Endothelial cell of umbilical vein (primary cell): ENCODE measurements around the gene MED25.

ENCODE experiments used
- CTCF ChIP-seq, 2 donors: IDR thresholded peaks; 1 replicate in 1 of 2; 2 replicates in 1 of 2; pipeline ENCODE4 v1.5.1; 2011; ENCODE audit warnings: low read length in 2 of 2, mild to moderate bottlenecking in 2 of 2, moderate library complexity in 2 of 2, control low read depth in 1 of 2, inconsistent platforms in 1 of 2, low read depth in 1 of 2; ENCODE audit not compliant: insufficient read depth in 1 of 2; ENCODE audit errors: extremely low read depth in 1 of 2
- EZH2 ChIP-seq: IDR thresholded peaks from 2 replicates; pipeline ENCODE4 v1.6.1; 2012; ENCODE audit warnings: borderline replicate concordance, low read depth, mild to moderate bottlenecking, moderate library complexity, low read length, inconsistent platforms; ENCODE audit not compliant: severe bottlenecking
- POLR2AphosphoS5 ChIP-seq: IDR thresholded peaks from 2 replicates; pipeline ENCODE4 v1.6.1; 2012; ENCODE audit warnings: low read depth, mild to moderate bottlenecking, control low read depth, low read length, moderate library complexity; ENCODE audit not compliant: insufficient read depth

GRCh38 chr19:49849433-49850220, 31.5 kb downstream of the MED25 start:
- TF ChIP-seq CTCF (IDR thresholded peaks at IDR 0.05; ENCODE audit: extremely low read depth in 1 of 2, insufficient read depth in 1 of 2, low read depth in 1 of 2, low read length in 2 of 2) (no peak), POLR2AphosphoS5 (no peak), EZH2 (no peak)
